ENCODE results near the gene ZNF473. TPM values are rescaled to one million over a fixed set of nuclear protein-coding genes. Genes with fewer than 3 reads are reported as not detected.

The ZNF473 gene
- total RNA-seq, 4 donors from 2014 or later, result 6.7 to 16.7 (median 10.5) TPM

- no peak overlapping the region for H3K4me3 ChIP-seq (ENCODE audit: low read depth, poor library complexity, severe bottlenecking)
- no peak for DNase-seq (ENCODE audit: low spot score in 2 of 2)
- 79 to 94% methylated on average over 1 of the region's 1 CpG for WGBS, 2 donors
- intact Hi-C loops (cut with DNase I; ENCODE audit: low total_unique reads), result no loop called here
- TF ChIP-seq POLR2A (IDR thresholded peaks at IDR 0.05), result no peak
- TF ChIP-seq CTCF (IDR thresholded peaks at IDR 0.05), result no peak
These were observed 9.5 kb upstream of the ZNF473 start for GRCh38 chr19:50016225-50016807.

- TF ChIP-seq POLR2A (IDR thresholded peaks at IDR 0.05), result no peak
- TF ChIP-seq CTCF (IDR thresholded peaks at IDR 0.05), result no peak
- intact Hi-C loops (cut with DNase I; ENCODE audit: low total_unique reads), result no loop called here
- no peak overlapping the region for H3K4me3 ChIP-seq (ENCODE audit: low read depth, poor library complexity, severe bottlenecking)
- 84% methylated on average over 6 of the region's 6 CpGs for WGBS, 2 donors
- DNase-seq (ENCODE audit: low spot score in 2 of 2), result no peak
These were observed 5.3 kb upstream of the ZNF473 start for GRCh38 chr19:50020481-50020880.

- intact Hi-C loops (cut with DNase I; ENCODE audit: low total_unique reads), result no loop called here
- DNase-seq (ENCODE audit: low spot score in 2 of 2), result no peak
- TF ChIP-seq CTCF (IDR thresholded peaks at IDR 0.05) (no peak), POLR2A (IDR thresholded peaks at IDR 0.05) (no peak)
- no peak overlapping the region for H3K4me3 ChIP-seq (ENCODE audit: low read depth, poor library complexity, severe bottlenecking)
- WGBS, 2 donors, result 81% methylated on average over 7 of the region's 7 CpGs
These were observed 3.0 kb upstream of the ZNF473 start for GRCh38 chr19:50022823-50023222.

- intact Hi-C loops (cut with DNase I; ENCODE audit: low total_unique reads), result no loop called here
- TF ChIP-seq CTCF (IDR thresholded peaks at IDR 0.05), result no peak
- no peak for DNase-seq (ENCODE audit: low spot score in 2 of 2)
- H3K4me3 ChIP-seq (ENCODE audit: low read depth, poor library complexity, severe bottlenecking), result peak overlapping the region; percentile 67
- 0% methylated on average over 8 to 10 of the region's 10 CpGs for WGBS, 2 donors
These were observed 1.1 kb upstream of the ZNF473 start for GRCh38 chr19:50024719-50025021.

- DNase-seq (ENCODE audit: low spot score in 2 of 2), result peak; percentile 99 to 100
- WGBS, 2 donors, result 0% methylated on average over 45 to 59 of the region's 59 CpGs
- intact Hi-C loops (cut with DNase I; ENCODE audit: low total_unique reads), result no loop called here
These were observed 597 bp upstream of the ZNF473 start, which contains the start of gene VRK3 for GRCh38 chr19:50025022-50025793. Gene VRK3, minus strand, starts transcription at chr19:50025372. Its CDS starts 9,210 bp downstream, at chr19:50016162.

More at GRCh38 chr19:50025022-50025793, 597 bp upstream of the ZNF473 start, which contains the start of gene VRK3:
- peak within 1 kb of the TSS; percentile 67 for H3K4me3 ChIP-seq (ENCODE audit: low read depth, poor library complexity, severe bottlenecking)
- TF ChIP-seq POLR2A (IDR thresholded peaks at IDR 0.05), result peak in 1 of 2 donors; percentile 35
- TF ChIP-seq CTCF (IDR thresholded peaks at IDR 0.05), result no peak

Measured in lower leg skin (tissue), 4 donors.